Ovary (tissue), 9 donors: ENCODE data around the gene LYRM1. TPM values are rescaled to one million over a fixed set of nuclear protein-coding genes. Genes with fewer than 3 reads are reported as not detected.

Source experiments
- DNase-seq, 5 donors: peaks; one replicate each; pipeline ENCODE4 v3.0.0-alpha.2; 2019 to 2020
- H3K27ac ChIP-seq, 2 donors: fragments of 200-600 bp; one replicate each; pipeline versions ENCODE4 v1.5.1 to v1.8.0; 2019 to 2022
- H3K27me3 ChIP-seq: fragments of 200-600 bp; one replicate; pipeline ENCODE4 v1.8.0; 2022
- H3K36me3 ChIP-seq: fragments of 200-600 bp; sonication (generic); one replicate; pipeline ENCODE4 v1.5.1; 2019
- H3K4me1 ChIP-seq: one replicate; pipeline ENCODE4 v1.8.1; 2013; ENCODE audit warnings: mild to moderate bottlenecking, moderate library complexity; ENCODE audit not compliant: insufficient read depth
- H3K4me3 ChIP-seq: fragments of 200-600 bp; sonication (generic); one replicate; pipeline ENCODE4 v1.5.1; 2017
- H3K9me3 ChIP-seq, 2 donors: fragments of 200-600 bp in 1 of 2; sonication (generic) in 1 of 2; one replicate each; pipeline versions ENCODE4 v1.5.1 to v1.8.1; 2013 to 2019; ENCODE audit warnings: mild to moderate bottlenecking in 1 of 2, moderate library complexity in 1 of 2
- EP300 ChIP-seq: sonication (generic); formaldehyde crosslinking; IDR thresholded peaks from one replicate; pipeline ENCODE4 v1.6.1; 2017; ENCODE audit warnings: antibody characterized with exemption
- POLR2A ChIP-seq: fragments of 450-650 bp; IDR thresholded peaks from one replicate; pipeline ENCODE4 v1.6.1; 2017; ENCODE audit warnings: antibody characterized with exemption, mild to moderate bottlenecking, moderate library complexity
- WGBS, 3 donors: extraction: QIAGEN DNeasy Blood & Tissue Kit in 1 of 3; methylation state at CpG; one replicate each; pipeline versions ENCODE4 v1.1.5 to v1.1.7; 2013 to 2017; 5-methylcytosine and 5-hydroxymethylcytosine counted together
- intact Hi-C, 4 donors: fragments of 100-400 bp; cut with DNase I; formaldehyde crosslinking; loops; one replicate each; pipeline versions ENCODE4 v1.11.0 to v1.15.1; 2022 to 2023
- polyA plus RNA-seq, 2 donors: library from polyadenylated mRNA; stranded (reverse); fragments of 200-250 nt in 1 of 2; fragments of 350-450 nt in 1 of 2; fragmentation: Illumina TruSeq in 1 of 2; extraction: RNeasy Lipid Tissue Mini Kit (QIAGEN cat#74804) in 1 of 2; gene quantifications; one replicate each; pipeline ENCODE4 v1.2.3, GENCODE V29; 2013 to 2014
- total RNA-seq, 7 donors: library from RNA; depleted of rRNA in 2 of 7; stranded (reverse); fragments of >200 nt in 2 of 7; fragmentation: NEBNext Ultra II Directional in 3 of 7; extraction: Animal tissue kit (Norgen Biotek cat#: 25700) in 3 of 7; gene quantifications; one replicate each; pipeline versions ENCODE4 v1.1.0 to v1.2.4, GENCODE V29; 2016 to 2023
- TF ChIP-seq, protein P1 (sequence below), 3 donors: fragments of 450-650 bp in 2 of 3; fragments of 200-600 bp in 1 of 3; IDR thresholded peaks; one replicate each; pipeline versions ENCODE4 v1.5.1 to v1.8.0; 2016 to 2022; ENCODE audit warnings: antibody characterized with exemption in 3 of 3, mild to moderate bottlenecking in 1 of 3
- donor health status: DM: no; HTN: no; CAD: no; lungs with moderate emphysema.
- donor health status: DM: no; HTN: no; CAD: no.
- donor health status: Bipolar disorder and iron deficiency.
- donor health status: DM: yes; HTN: yes; CAD: no.
- donor health status: DM: no; HTN: no; CAD: no.
- donor health status: DM: yes; HTN: yes; CAD: no.

Gene LYRM1
- total and polyA plus RNA-seq, 9 donors, result 31.6 to 64.5 (median 43.9) TPM

DNA sequence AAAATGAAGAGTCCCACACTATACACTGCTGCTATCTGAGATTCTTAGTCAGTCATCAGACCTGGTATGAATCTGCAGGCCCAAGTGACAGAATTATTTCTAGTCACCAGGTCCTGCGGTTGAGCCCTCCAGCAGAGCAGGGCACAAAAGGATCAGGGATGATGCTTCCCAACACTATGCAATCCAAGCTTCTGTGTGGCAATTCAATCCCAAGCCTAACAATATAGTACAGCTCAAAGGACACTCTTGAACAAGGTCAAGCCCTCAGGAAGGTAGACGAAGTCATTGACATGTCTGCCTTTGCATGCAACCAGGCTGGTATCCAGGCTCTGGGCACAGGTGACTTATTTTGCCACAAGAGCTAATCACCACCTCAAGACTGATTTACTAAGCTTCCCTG lies 6.2 kb upstream of the LYRM1 start:
- H3K36me3 ChIP-seq, result no peaks in the 10 kb centered on the region
- no peaks in the 10 kb centered on the region for H3K4me1 ChIP-seq

DNA sequence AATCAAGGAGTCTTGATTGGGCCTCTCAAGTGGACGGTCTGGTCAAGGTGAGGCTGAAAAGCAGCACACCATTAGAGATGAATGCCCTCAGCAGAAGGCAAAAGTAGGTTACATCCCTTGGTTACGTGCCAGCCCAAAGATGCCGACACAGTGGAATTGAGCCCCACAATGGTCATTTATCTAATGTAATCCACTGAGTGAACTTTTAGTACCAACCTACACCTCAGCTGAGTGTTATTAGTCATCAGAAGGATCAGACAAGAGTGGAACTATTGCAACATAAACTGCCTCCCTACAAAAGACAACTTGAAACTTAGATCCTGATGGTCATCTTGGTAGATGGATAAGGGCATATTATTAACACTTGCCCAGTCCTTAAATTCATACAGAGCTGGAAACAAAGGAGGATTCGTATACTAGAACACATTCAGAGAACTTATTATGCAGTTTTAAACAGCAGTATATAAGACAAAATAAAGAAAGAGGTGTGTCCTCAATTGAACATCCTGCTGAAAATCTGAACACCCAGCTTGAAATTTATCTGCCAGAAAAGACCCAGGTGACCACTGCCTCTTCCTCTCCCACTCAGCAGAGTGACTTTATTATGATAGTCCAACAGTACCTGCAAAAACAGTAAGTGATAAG lies 3.2 kb upstream of the LYRM1 start:
- Histone ChIP-seq H3K27me3 (no peaks in the 10 kb centered on the region), H3K27ac (no peak overlapping the region), H3K4me1 (peaks cover 4% of the 10 kb centered on the region), H3K4me3 (no peak overlapping the region), H3K9me3 (no peaks in the 10 kb centered on the region), H3K36me3 (no peaks in the 10 kb centered on the region)
- TF ChIP-seq POLR2A (no peak), EP300 (no peak)
- TF ChIP-seq, protein P1, sequence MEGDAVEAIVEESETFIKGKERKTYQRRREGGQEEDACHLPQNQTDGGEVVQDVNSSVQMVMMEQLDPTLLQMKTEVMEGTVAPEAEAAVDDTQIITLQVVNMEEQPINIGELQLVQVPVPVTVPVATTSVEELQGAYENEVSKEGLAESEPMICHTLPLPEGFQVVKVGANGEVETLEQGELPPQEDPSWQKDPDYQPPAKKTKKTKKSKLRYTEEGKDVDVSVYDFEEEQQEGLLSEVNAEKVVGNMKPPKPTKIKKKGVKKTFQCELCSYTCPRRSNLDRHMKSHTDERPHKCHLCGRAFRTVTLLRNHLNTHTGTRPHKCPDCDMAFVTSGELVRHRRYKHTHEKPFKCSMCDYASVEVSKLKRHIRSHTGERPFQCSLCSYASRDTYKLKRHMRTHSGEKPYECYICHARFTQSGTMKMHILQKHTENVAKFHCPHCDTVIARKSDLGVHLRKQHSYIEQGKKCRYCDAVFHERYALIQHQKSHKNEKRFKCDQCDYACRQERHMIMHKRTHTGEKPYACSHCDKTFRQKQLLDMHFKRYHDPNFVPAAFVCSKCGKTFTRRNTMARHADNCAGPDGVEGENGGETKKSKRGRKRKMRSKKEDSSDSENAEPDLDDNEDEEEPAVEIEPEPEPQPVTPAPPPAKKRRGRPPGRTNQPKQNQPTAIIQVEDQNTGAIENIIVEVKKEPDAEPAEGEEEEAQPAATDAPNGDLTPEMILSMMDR (IDR thresholded peaks at IDR 0.05), result no peak
- no peak for DNase-seq
- intact Hi-C loops, result no loop called here
- 79 to 93% (median 92%) methylated on average over 4 of the region's 4 CpGs for WGBS, 3 donors

More for the DNA sequence above, 6.2 kb upstream of the LYRM1 start:
- H3K9me3 ChIP-seq, result no peaks in the 10 kb centered on the region
- no peak for TF ChIP-seq POLR2A
- intact Hi-C loops, result no loop called here
- H3K4me3 ChIP-seq, result no peak overlapping the region
- no peak overlapping the region for H3K27ac ChIP-seq
- 87 to 100% (median 93%) methylated on average over 2 of the region's 2 CpGs for WGBS, 3 donors
- H3K27me3 ChIP-seq, result no peaks in the 10 kb centered on the region
- DNase-seq, result no peak

DNA sequence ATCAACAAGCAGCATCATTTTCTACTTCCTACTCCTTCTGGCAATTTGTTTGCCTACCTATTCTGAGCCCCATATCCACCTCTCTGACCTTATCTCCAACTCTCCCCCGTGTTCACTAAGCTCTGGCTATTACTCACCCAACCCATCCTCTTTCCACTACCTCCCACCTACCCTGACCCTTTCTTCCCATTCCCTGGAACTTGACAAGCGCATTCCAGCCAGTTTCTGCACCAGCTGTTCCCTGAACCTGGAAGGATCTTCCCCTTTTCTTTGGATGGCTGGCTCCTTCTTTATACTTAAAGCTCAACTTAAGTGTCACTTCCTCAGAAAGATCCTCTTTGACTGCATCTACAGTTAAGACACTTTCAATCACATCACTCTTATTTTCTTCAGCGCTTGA lies 2.6 kb upstream of the LYRM1 start:
- Histone ChIP-seq H3K27ac (no peak overlapping the region), H3K9me3 (no peaks in the 10 kb centered on the region), H3K4me3 (no peak overlapping the region), H3K27me3 (no peaks in the 10 kb centered on the region), H3K36me3 (no peaks in the 10 kb centered on the region), H3K4me1 (peaks cover 4% of the 10 kb centered on the region)
- TF ChIP-seq EP300 (no peak), POLR2A (no peak)
- TF ChIP-seq, protein P1 (IDR thresholded peaks at IDR 0.05), result no peak
- WGBS, 3 donors, result 61 to 69% (median 62%) methylated on average over 3 of the region's 3 CpGs
- DNase-seq, result no peak
- intact Hi-C loops, result no loop called here

DNA sequence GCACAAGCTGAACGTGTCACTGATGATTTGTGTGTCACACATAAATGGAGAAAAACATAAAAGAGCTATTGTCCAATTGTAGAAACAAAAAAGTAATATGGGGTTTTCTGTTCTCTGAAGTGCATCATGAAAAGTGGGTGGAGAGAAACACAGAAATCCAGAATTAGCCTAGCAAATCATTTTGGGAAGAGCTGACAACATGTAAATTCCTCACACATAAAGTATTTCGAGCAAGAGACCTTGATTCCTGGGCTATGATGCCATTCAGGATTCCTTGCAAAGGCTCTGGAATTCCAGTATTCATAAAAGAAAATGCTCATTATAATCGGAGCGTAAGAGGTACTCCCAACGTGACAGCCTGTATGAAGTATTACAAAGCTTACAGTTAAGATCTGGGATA lies 1.5 kb upstream of the LYRM1 start:
- Histone ChIP-seq H3K9me3 (no peaks in the 10 kb centered on the region), H3K4me1 (peaks cover 9% of the 10 kb centered on the region), H3K4me3 (peak overlapping the region; percentile 83), H3K27me3 (no peaks in the 10 kb centered on the region), H3K36me3 (no peaks in the 10 kb centered on the region), H3K27ac (no peak overlapping the region)
- TF ChIP-seq, protein P1 (IDR thresholded peaks at IDR 0.05), result no peak
- no peak for TF ChIP-seq EP300
- no peak for TF ChIP-seq POLR2A
- intact Hi-C loops, result no loop called here
- 4 to 8% (median 8%) methylated on average over 5 of the region's 5 CpGs for WGBS, 3 donors
- DNase-seq, result no peak

DNA sequence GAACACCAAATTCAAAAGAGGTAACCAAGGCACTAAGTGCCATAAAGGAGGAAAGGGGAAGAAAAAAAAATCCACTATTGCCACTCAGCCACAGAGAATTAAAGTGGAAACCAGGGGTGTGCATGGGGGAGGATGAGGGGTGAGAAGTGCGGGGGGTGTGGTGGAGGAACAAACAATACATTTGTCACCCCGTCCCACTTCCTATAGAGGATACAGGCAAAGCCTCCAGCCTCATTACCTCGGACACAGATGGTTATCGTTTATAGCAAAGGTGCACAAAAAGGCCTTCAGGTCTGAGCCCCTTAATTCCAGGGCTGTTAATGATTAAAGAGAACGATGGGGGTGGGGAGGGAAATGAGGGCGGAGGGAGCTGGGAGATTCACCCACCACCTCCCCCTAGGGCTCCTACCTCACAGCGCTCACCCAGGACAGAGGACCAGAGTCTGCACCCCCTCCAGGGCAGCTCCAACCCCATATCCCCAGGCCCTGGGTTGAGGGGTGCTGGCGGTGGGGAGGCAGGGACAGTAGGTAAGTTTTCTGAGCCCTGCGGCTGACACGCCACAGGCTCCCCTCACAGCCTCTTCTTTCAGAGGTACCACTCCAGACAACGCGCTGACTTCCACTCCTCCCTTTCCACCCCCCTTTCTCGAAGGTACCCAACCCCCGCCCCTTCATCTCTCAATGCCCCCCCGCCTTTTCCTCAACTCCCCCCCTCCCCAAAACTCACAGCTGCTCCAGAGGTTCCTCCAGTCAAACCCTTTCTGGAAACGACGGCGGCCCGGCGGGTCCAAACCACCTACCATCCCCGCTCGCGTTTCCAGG lies 883 bp upstream of the LYRM1 start:
- intact Hi-C loops, result loop anchor here in 2 of 4 donors (5.0 kb wide), 1 partner anchor 47 kb away; no protein-coding TSS in a partner anchor
- Histone ChIP-seq H3K27me3 (no peaks in the 10 kb centered on the region), H3K4me3 (peak overlapping the region; percentile 83), H3K4me1 (peaks cover 9% of the 10 kb centered on the region), H3K36me3 (no peaks in the 10 kb centered on the region), H3K9me3 (no peaks in the 10 kb centered on the region), H3K27ac (peak overlapping the region; percentile 59 to 96)
- WGBS, 3 donors, result 0 to 1% (median 0%) methylated on average over 23 of the region's 23 CpGs
- TF ChIP-seq, protein P1 (IDR thresholded peaks at IDR 0.05), result no peak
- TF ChIP-seq POLR2A (no peak), EP300 (no peak)
- DNase-seq, result peak in 1 of 5 donors; percentile 68
